A549 treated with GW870086 at 1 μM for 4 hours (cell line): ENCODE measurements around the gene GINM1. TPM values are rescaled to one million over a fixed set of nuclear protein-coding genes. Genes with fewer than 3 reads are reported as not detected.

Experiments used
- total RNA-seq: library from RNA; stranded (reverse); fragments of 200-300 nt; extraction: Qiagen RNA extraction; gene quantifications from 5 replicates; pipeline ENCODE4 v1.2.3, GENCODE V29; 2022; ENCODE audit warnings: low read depth

The GINM1 gene, protein sequence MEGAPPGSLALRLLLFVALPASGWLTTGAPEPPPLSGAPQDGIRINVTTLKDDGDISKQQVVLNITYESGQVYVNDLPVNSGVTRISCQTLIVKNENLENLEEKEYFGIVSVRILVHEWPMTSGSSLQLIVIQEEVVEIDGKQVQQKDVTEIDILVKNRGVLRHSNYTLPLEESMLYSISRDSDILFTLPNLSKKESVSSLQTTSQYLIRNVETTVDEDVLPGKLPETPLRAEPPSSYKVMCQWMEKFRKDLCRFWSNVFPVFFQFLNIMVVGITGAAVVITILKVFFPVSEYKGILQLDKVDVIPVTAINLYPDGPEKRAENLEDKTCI
- total RNA-seq, result 22.7 to 30.5 TPM (median 27.2 TPM) in 5 replicates

DNA sequence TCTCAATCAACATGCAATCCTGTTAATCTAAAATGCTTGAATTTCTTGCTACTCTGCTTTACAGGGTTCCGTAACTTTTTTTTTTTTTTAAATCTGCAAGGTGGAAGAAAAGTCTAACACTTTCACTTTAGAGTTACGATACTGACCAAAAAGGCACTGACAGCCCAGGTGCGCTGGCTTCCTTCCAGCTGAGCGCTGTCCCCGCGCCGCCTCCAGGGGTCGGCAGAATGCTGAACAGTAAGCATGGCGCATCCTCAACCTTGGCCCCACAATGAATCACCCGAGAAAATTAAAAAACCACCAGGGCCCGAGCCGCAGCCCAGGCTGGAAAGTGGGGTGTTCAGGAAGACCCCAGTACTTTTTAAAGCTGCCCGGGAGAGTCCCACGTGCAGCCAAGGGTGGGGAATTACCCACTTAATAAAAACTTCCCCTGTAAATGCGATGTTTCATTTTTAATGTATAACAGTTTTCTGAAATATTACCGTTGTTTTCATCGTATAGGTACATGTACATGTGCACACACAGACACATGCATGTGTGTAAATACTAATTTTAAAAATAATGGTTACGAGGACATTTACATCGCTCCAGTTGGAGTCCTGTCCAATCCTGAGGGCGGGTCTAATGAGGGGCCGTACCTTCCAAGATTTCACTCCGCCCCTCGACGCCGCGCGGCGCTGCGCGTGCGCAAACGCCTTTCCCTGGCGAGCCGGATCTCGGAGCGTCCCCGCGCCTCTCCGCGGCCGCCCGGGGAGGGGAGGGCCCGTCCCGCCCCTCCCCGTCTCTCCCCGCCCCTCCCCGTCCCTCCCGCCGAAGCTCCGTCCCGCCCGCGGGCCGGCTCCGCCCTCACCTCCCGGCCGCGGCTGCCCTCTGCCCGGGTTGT is at the start of gene GINM1:
TSS of gene GINM1 (plus strand) at position 849 of the 883 bp plus-strand sequence. CDS start 40 bp downstream, outside the sequence.

DNA sequence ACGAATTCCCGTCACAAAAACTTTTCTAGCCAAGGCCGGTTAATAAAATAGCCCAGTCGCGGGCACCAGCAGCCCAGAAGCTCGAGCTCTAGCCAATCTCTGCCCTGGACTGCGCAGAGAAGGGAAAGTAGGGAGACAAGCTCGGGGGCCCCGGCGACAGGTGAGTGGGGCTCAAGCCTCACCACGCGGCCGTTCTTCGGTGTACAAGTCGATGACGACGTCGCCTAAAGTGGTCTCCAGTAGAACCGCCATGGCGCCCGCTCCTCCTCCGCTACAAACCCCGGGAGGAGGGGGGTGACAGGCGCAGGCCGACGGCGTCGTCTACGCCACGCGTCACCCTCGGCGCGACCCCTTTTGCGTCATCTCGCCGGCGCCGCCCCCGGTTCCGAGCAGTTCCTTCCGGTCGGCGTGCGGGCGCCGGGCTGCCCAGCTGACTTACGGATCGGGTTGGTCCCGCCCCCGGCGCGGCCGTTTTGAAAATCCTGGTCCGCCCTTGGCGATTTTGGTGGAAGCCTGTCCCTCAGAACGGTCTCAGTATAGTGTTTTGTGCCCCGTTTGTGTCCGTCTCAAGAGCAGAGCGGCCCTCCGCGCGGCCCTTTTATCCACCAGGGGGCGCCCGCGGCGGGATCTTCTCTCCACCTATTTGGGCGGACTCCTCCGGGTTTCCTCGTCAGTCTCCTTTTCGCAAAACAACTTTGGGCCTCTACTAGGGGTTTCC is 20.3 kb upstream of the GINM1 start, which contains the start of gene PPIL4:
TSS of gene PPIL4 (minus strand) at position 290 of the 718 bp plus-strand sequence. CDS start at position 252, 38 bp downstream.

Other genes starting within 250 kb of the GINM1 start
- gene TAB2, start 248.7 kb upstream of the GINM1 start, total RNA-seq, result 22.0 to 31.0 TPM (median 28.7 TPM) in 5 replicates
- not detected in 5 replicates for gene SUMO4, start 166.1 kb upstream of the GINM1 start, total RNA-seq
- gene ZC3H12D, start 81.4 kb upstream of the GINM1 start, total RNA-seq, result 0.02 to 0.10 TPM (median 0.07 TPM) in 5 replicates
- gene PPIL4, start 20.3 kb upstream of the GINM1 start, total RNA-seq, result 11.7 to 18.3 TPM (median 14.5 TPM) in 5 replicates
- gene KATNA1, start 82.3 kb downstream of the GINM1 start, total RNA-seq, result 9.6 to 11.8 TPM (median 10.5 TPM) in 5 replicates
- 4.9 to 9.4 TPM (median 7.5 TPM) in 5 replicates for gene LATS1, start 151.7 kb downstream of the GINM1 start, total RNA-seq
- gene NUP43, start 180.2 kb downstream of the GINM1 start, total RNA-seq, result 12.0 to 16.2 TPM (median 14.4 TPM) in 5 replicates
- 88.5 to 96.9 TPM (median 91.1 TPM) in 5 replicates for gene PCMT1, start 183.4 kb downstream of the GINM1 start, total RNA-seq